Measurements from ENCODE around the gene ABRAXAS1. TPM values are rescaled to one million over a fixed set of nuclear protein-coding genes. Genes with fewer than 3 reads are reported as not detected.

Gene ABRAXAS1
- total RNA-seq, 2 experiments from 2014 or later: 20.1 to 21.7 TPM

- peaks cover 31% of the 10 kb centered on the region for H3K36me3 Mint-ChIP-seq
- no peak for DNase-seq
- POLR2A ChIA-PET: interaction anchor here (0.7 kb wide), 1 partner anchor 511 kb away, joined by 5 read pairs; no protein-coding TSS in a partner anchor
- no peak overlapping the region for H3K4me3 Mint-ChIP-seq
- no peaks in the 10 kb centered on the region for H3K27me3 Mint-ChIP-seq
- no peak overlapping the region for H3K27ac Mint-ChIP-seq
- ATAC-seq (ENCODE audit: low read depth): no peak
- H3K4me1 Mint-ChIP-seq: no peaks in the 10 kb centered on the region
- no peaks in the 10 kb centered on the region for H3K9me3 Mint-ChIP-seq
Measured at GRCh38 chr4:83436680-83437079, 48.2 kb downstream of the ABRAXAS1 start.

GRCh38 chr4:83431200-83431599 is 53.7 kb downstream of the ABRAXAS1 start:
- H3K36me3 Mint-ChIP-seq: peaks cover 18% of the 10 kb centered on the region
- no peak overlapping the region for H3K4me3 Mint-ChIP-seq
- no peaks in the 10 kb centered on the region for H3K9me3 Mint-ChIP-seq
- no peak for DNase-seq
- ATAC-seq (ENCODE audit: low read depth): no peak
- POLR2A ChIA-PET: no interaction called here
- H3K27ac Mint-ChIP-seq: no peak overlapping the region
- H3K27me3 Mint-ChIP-seq: no peaks in the 10 kb centered on the region
- H3K4me1 Mint-ChIP-seq: peaks cover 2% of the 10 kb centered on the region

DNA sequence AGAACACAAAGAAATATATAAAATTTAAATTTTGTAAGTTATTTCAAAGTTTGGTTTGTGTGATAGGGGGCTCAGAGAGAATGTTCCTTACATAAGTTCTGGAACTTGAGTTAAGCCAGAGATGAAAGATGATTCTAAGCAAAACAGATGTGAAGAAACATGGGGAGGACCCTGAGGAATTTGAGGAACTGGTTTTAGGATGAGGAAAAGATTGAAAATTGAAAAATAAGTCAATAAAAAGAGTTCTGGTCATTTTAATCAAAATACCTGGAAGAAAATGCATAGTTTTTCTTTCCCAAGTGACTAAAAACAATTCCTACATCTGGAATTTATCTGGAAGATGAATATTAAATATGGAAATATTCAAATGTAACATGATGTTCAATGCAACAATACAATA is 66.7 kb downstream of the ABRAXAS1 start:
- POLR2A ChIA-PET: no interaction called here
- peaks cover 21% of the 10 kb centered on the region for H3K36me3 Mint-ChIP-seq
- no peak overlapping the region for H3K4me3 Mint-ChIP-seq
- H3K9me3 Mint-ChIP-seq: no peaks in the 10 kb centered on the region
- no peaks in the 10 kb centered on the region for H3K27me3 Mint-ChIP-seq
- ATAC-seq (ENCODE audit: low read depth) (no peak), DNase-seq (no peak)
- H3K27ac Mint-ChIP-seq: no peak overlapping the region
- H3K4me1 Mint-ChIP-seq: no peaks in the 10 kb centered on the region

GRCh38 chr4:83417566-83417965 is 67.3 kb downstream of the ABRAXAS1 start:
- no peaks in the 10 kb centered on the region for H3K4me1 Mint-ChIP-seq

GRCh38 chr4:83413676-83414075 is 71.2 kb downstream of the ABRAXAS1 start:
- no peaks in the 10 kb centered on the region for H3K9me3 Mint-ChIP-seq
- H3K4me3 Mint-ChIP-seq: no peak overlapping the region
- H3K4me1 Mint-ChIP-seq: no peaks in the 10 kb centered on the region
- no peaks in the 10 kb centered on the region for H3K27me3 Mint-ChIP-seq
- DNase-seq (no peak), ATAC-seq (ENCODE audit: low read depth) (no peak)
- POLR2A ChIA-PET: no interaction called here
- peaks cover 26% of the 10 kb centered on the region for H3K36me3 Mint-ChIP-seq
- H3K27ac Mint-ChIP-seq: no peak overlapping the region

More at GRCh38 chr4:83417566-83417965, 67.3 kb downstream of the ABRAXAS1 start:
- DNase-seq: no peak
- Mint-ChIP-seq H3K27me3 (no peaks in the 10 kb centered on the region), H3K27ac (no peak overlapping the region), H3K9me3 (no peaks in the 10 kb centered on the region), H3K4me3 (no peak overlapping the region), H3K36me3 (peaks cover 25% of the 10 kb centered on the region)
- POLR2A ChIA-PET: no interaction called here
- ATAC-seq (ENCODE audit: low read depth): no peak

Other genes starting within 250 kb of the ABRAXAS1 start
- gene COQ2, start 200.3 kb downstream of the ABRAXAS1 start, total RNA-seq: 10 to 100 TPM; 13.1 to 15.5 TPM
- gene HPSE, start 150.3 kb downstream of the ABRAXAS1 start, total RNA-seq: 10 to 100 TPM; 16.5 to 17.3 TPM
- gene HELQ, start 29.3 kb downstream of the ABRAXAS1 start, total RNA-seq: 10 to 100 TPM; 27.4 to 28.7 TPM
- 10 to 100 TPM; 53.6 to 60.4 TPM for gene MRPS18C, start 29.0 kb downstream of the ABRAXAS1 start, total RNA-seq
- 1 to 10 TPM; 3.1 to 3.4 TPM for gene GPAT3, start 51.0 kb upstream of the ABRAXAS1 start, total RNA-seq